Astrocyte of the spinal cord (primary cell): ENCODE measurements around the gene CAPS.
A peak's percentile ranks its signal among the peaks of the same experiment; 100 is the strongest.

Experiments used
- DNase-seq: peaks from one replicate; pipeline ENCODE4 v3.0.0; 2011; ENCODE audit warnings: low read depth, low spot score
- H3K4me3 ChIP-seq: 2 replicates; pipeline ENCODE4 v1.5.1; 2011; ENCODE audit warnings: low read depth, mild to moderate bottlenecking, low read length, moderate library complexity
- CTCF ChIP-seq: IDR thresholded peaks from 2 replicates; pipeline ENCODE4 v1.5.1; 2012; ENCODE audit warnings: low read depth, mild to moderate bottlenecking, low read length, inconsistent platforms
- in situ Hi-C: cut with HindIII; loops from 2 replicates; pipeline ENCODE4 v1.10.0; 2017; ENCODE audit warnings: low sequenced_read_pairs

The CAPS gene

DNA sequence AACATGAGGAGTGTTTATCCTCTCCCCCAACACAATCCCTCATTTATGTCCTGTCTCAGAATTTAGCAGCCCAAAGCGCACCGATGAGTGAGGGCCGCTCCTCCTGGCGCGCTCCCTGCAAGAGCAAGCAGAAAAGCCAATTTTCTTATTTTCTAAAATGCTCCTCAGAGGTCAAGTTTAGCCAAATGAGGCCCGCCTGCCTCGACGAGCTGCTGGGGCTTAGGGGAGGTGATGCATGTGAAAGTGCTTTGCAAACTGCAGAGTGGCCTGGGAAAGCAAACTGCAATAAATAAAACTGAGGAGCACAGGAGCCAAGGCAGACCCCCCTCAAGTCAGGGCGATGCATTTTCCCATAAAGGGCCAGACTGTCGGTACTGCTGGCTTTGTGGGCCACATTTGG is 29.0 kb downstream of the CAPS start:
- in situ Hi-C loops, result no loop called here
- H3K4me3 ChIP-seq, result no peak overlapping the region
- DNase-seq, result no peak
- no peak for TF ChIP-seq CTCF

GRCh38 chr19:5943623-5944022 is 29.6 kb downstream of the CAPS start:
- DNase-seq, result peak; percentile 52
- in situ Hi-C loops, result no loop called here
- no peak overlapping the region for H3K4me3 ChIP-seq
- TF ChIP-seq CTCF, result no peak

DNA sequence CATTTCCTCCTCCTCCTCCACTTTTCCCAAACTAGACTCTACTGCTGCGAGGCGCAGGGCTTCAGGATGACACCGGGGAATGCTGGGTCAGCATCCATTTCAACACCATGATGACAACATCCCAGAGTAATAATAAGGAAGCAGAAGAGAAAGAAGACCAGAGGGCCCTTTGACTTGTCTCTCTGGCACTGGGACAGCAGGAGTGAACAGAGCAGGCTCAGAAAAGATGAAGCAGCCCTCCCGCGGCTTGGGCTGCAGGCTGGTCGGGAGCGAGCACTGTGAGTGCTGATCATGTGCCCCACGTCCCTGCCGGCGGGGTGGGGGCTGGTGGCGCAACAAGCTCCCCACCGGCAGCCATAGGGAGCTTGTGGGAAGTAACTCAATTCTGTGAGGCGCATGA is 33.4 kb downstream of the CAPS start:
- DNase-seq, result peak; percentile 69
- H3K4me3 ChIP-seq, result no peak overlapping the region
- in situ Hi-C loops, result no loop called here
- TF ChIP-seq CTCF, result no peak

DNA sequence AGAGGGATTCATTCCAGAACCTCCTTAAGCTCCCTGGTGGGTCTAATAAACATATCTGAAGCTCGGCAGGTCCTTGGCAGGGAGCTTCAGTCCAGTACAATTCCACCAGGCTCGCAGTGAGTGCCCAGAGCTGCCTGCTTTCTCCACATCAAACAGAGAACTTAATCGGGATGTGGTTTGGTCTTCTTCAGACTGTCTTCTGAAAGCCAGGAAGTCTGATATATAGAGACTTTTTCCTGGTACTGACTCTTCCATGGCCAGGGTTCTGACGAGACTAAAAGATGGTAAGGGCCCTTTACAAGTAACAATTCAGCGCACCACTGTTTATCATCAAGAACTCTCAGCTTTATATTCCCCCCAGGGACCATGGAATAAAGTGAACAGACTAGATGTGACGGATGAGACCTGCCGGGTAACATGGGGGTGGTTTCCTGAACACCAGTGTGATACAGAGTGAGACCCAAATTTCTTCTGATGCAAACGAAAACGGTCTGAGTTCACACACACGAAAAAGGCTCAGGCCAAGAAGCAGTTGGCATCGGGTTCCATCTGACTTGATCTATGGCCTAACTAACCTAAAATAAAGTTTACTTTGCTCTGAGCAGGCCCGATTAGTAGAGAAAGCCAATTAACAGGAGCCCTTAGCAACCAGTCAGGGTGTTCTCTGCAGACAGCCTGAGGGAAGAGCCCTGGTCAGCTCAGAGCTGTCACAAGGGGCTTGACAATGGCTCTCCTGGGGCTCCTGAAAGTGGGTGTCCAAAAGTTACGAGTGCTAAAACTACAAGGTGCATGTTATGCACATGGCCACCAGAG is 34.9 kb downstream of the CAPS start:
- peak; percentile 45 for DNase-seq
- in situ Hi-C loops, result no loop called here
- H3K4me3 ChIP-seq, result no peak overlapping the region
- no peak for TF ChIP-seq CTCF

DNA sequence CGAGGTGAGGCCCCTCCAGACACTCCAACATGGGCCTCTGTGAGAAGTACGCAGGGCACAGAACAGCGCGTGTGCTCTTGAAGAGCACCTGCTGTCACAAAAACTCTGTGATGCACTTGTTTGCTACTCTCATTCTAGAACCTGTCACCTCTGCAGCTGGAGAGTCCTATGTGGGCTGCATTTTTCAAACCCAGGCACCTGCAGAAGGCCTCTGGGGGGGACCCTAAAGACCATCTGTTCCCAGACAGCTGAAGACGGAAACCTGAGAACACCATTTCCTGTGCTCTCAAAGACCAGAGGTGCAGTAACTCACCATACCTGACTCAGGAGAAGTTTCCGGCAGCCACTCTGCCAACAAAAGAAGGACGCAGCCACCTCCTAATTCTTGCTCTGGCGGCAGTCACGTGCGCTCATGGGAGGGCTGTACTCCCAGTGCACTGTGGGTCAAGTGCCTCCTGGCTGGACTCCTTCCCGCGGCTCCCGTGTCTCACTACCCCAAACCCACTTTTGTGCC is 35.8 kb downstream of the CAPS start:
- no peak overlapping the region for H3K4me3 ChIP-seq
- in situ Hi-C loops, result no loop called here
- no peak for DNase-seq
- no peak for TF ChIP-seq CTCF

GRCh38 chr19:5950741-5951140 is 36.7 kb downstream of the CAPS start:
- no peak for TF ChIP-seq CTCF
- H3K4me3 ChIP-seq, result no peak overlapping the region
- in situ Hi-C loops, result no loop called here
- DNase-seq, result no peak
